HG03139 (cell line): Measurements from ENCODE around the gene CERCAM.

ENCODE experiments used
- ATAC-seq: cut with Tn5 transposase; IDR thresholded peaks from one replicate; pipeline ENCODE4 v1.9.1; 2021; ENCODE audit not compliant: unreplicated experiment

CERCAM gene

GRCh38 chr9:128454991-128455390 lies 34.3 kb downstream of the CERCAM start:
- ATAC-seq = no peak

GRCh38 chr9:128455849-128456612 lies 35.4 kb downstream of the CERCAM start, which contains the start of gene ODF2:
Gene ODF2 (plus strand): TSS chr9:128456006. CDS start chr9:128456092, 86 bp downstream.
- peak; percentile 75 for ATAC-seq

GRCh38 chr9:128456613-128457061 lies 36.0 kb downstream of the CERCAM start:
- peak; percentile 54 for ATAC-seq

GRCh38 chr9:128457207-128457606 lies 36.5 kb downstream of the CERCAM start:
- ATAC-seq = no peak

- no peak for ATAC-seq
These were observed 38.4 kb downstream of the CERCAM start for GRCh38 chr9:128459011-128459410.

GRCh38 chr9:128469070-128469469 lies 48.4 kb downstream of the CERCAM start:
- no peak for ATAC-seq

GRCh38 chr9:128470560-128470959 lies 49.9 kb downstream of the CERCAM start:
- ATAC-seq = no peak

- ATAC-seq = no peak
These were observed 52.4 kb downstream of the CERCAM start for GRCh38 chr9:128473104-128473503.

GRCh38 chr9:128475867-128476266 lies 55.2 kb downstream of the CERCAM start:
- ATAC-seq = no peak

GRCh38 chr9:128479262-128479661 lies 58.6 kb downstream of the CERCAM start:
- no peak for ATAC-seq

GRCh38 chr9:128481561-128481960 lies 60.9 kb downstream of the CERCAM start:
- no peak for ATAC-seq

GRCh38 chr9:128482186-128482585 lies 61.5 kb downstream of the CERCAM start:
- ATAC-seq = no peak

GRCh38 chr9:128484686-128485413 lies 64.2 kb downstream of the CERCAM start:
- no peak for ATAC-seq

GRCh38 chr9:128485414-128485855 lies 64.8 kb downstream of the CERCAM start:
- no peak for ATAC-seq

- ATAC-seq = no peak
These were observed 65.5 kb downstream of the CERCAM start for GRCh38 chr9:128486201-128486600.
